ENCODE data around the gene ANGEL2. TPM values are rescaled to one million over a fixed set of nuclear protein-coding genes. Genes with fewer than 3 reads are reported as not detected.

Gene ANGEL2
- total and polyA plus RNA-seq, 2 of the 4 experiments (the other 2 are of a cell fraction): 13.4 to 44.1 TPM

- Histone ChIP-seq H3K56ac (ENCODE audit: extremely low read depth, insufficient read depth, low read length) (peak overlapping the region; percentile 58), H3K18ac (ENCODE audit: low read depth, low read length) (peak overlapping the region; percentile 81), H3K9me3 (ENCODE audit: control insufficient read depth, insufficient read depth, low read length) (no peaks in the 10 kb centered on the region), H3K36me3 (ENCODE audit: control insufficient read depth, insufficient read depth, low read length) (no peaks in the 10 kb centered on the region), H2BK120ac (ENCODE audit: low read depth, low read length) (peak overlapping the region; percentile 23), H4K91ac (ENCODE audit: insufficient read depth, low read depth, low read length) (peak overlapping the region; percentile 91), H3K9me1 (ENCODE audit: insufficient read depth, low read length) (peaks cover 6% of the 10 kb centered on the region), H3K4ac (ENCODE audit: low read depth, low read length) (peak overlapping the region; percentile 95), H2BK20ac (ENCODE audit: low read depth, low read length) (peak overlapping the region; percentile 38; the same call in 1 of the 2 replicates), H4K20me1 (ENCODE audit: insufficient read depth, low read length) (0 out of 2 replicates have a peak, but pooled peaks cover under 1% of the 10 kb centered on the region), H2BK5ac (ENCODE audit: low read depth, low read length, poor library complexity, severe bottlenecking) (peak overlapping the region; percentile 71), H2AK9ac (replicated peaks; ENCODE audit: low read depth, low read length, poor library complexity) (peak overlapping the region; percentile 82), H3K4me3 (ENCODE audit: insufficient read depth, low read depth, low read length) (peak overlapping the region; percentile 85), H2BK15ac (ENCODE audit: low read depth, low read length) (peak overlapping the region; percentile 51; the same call in 1 of the 3 replicates), H3K4me2 (ENCODE audit: low read depth, low read length) (peak overlapping the region; percentile 86), H3K9ac (ENCODE audit: low read depth, low read length) (peak overlapping the region; percentile 75), H3K27me3 (ENCODE audit: control insufficient read depth, insufficient read depth, low read length) (no peaks in the 10 kb centered on the region), H4K8ac (ENCODE audit: low read depth in 2 of 2, low read length in 2 of 2) (peak overlapping the region; percentile 100), H2AFZ (replicated peaks; ENCODE audit: low read length, poor library complexity) (peak overlapping the region; percentile 99), H4K5ac (ENCODE audit: low read depth, low read length) (peak overlapping the region; percentile 100), H3K27ac (ENCODE audit: insufficient read depth, low read length) (peak overlapping the region; percentile 88), H3K4me1 (ENCODE audit: control insufficient read depth, insufficient read depth, low read length) (peaks cover 2% of the 10 kb centered on the region; the same call in 1 of the 2 replicates), H3K23ac (ENCODE audit: low read depth, low read length) (peak overlapping the region; percentile 33; the same call in 1 of the 2 replicates), H2AK5ac (ENCODE audit: low read depth, low read length) (peak overlapping the region; percentile 82), H3K14ac (replicated peaks; ENCODE audit: low read depth, low read length) (peak overlapping the region; percentile 83), H3K79me1 (ENCODE audit: low read depth in 1 of 2, low read length in 2 of 2) (peaks cover 4 to 26% of the 10 kb centered on the region in 2 experiments)
- CTCF ChIA-PET: no interaction called here
- no TSS peak for BruUV-seq (replicated peaks)
- DNase-seq (no peak), ATAC-seq (ENCODE audit: low read depth) (peak; percentile 13; the same call in 1 of the 2 replicates)
- in situ Hi-C loops (cut with MboI; ENCODE audit: low sequenced_read_pairs) (no loop called here), dilution Hi-C loops (cut with HindIII; ENCODE audit: low sequenced_read_pairs, unreplicated experiment) (no loop called here), intact Hi-C loops (cut with micrococcal nuclease) (loop anchor here (5.0 kb wide), 1 partner anchor 33 kb away; the partner anchor contains the start of gene ANGEL2)
- TF ChIP-seq RAD21 (IDR thresholded peaks at IDR 0.05; ENCODE audit: low read length): no peak
- no peak for TF ChIP-seq CHD1 (IDR thresholded peaks at IDR 0.05; ENCODE audit: low read depth, low read length)
- no peak for TF ChIP-seq MXI1 (IDR thresholded peaks at IDR 0.05; ENCODE audit: borderline replicate concordance, low read depth, low read length)
- TF ChIP-seq RCOR1 (IDR thresholded peaks at IDR 0.05; ENCODE audit: insufficient replicate concordance, low read length): no peak
- no peak for TF ChIP-seq RFX5 (IDR thresholded peaks at IDR 0.05; ENCODE audit: low read depth, low read length)
- no peak for TF ChIP-seq CTCF (conservative IDR thresholded peaks at IDR 0.05; ENCODE audit: low read depth, low read length)
- TF ChIP-seq BHLHE40 (IDR thresholded peaks at IDR 0.05; ENCODE audit: low read depth, low read length): no peak
- TF ChIP-seq FOS (IDR thresholded peaks at IDR 0.05; ENCODE audit: low read depth, low read length): no peak
- POLR2A ChIA-PET (ENCODE audit: unreplicated experiment): no interaction called here
- WGBS, 2 experiments (ENCODE audit: extremely low coverage in 2 of 2, insufficient read length in 1 of 2): no CpG with 5 or more reads among the region's 15 CpGs
Measured at GRCh38 chr1:213050745-213051126, 35.1 kb upstream of the ANGEL2 start.
